CD14-positive monocyte (primary cell): ENCODE results near the gene GALNTL6. TPM values are rescaled to one million over a fixed set of nuclear protein-coding genes. Genes with fewer than 3 reads are reported as not detected.

Source experiments
- DNase-seq, 3 donors: peaks; one replicate each; pipeline ENCODE4 v3.0.0-alpha.2; 2011 to 2022
- H2AFZ ChIP-seq: 2 replicates; pipeline ENCODE4 v1.6.0; 2012; ENCODE audit warnings: mild to moderate bottlenecking, low read depth, low read length, inconsistent platforms; ENCODE audit not compliant: insufficient read depth, poor library complexity, severe bottlenecking
- H3K27ac ChIP-seq, 2 donors: 1 replicate in 1 of 2; 2 replicates in 1 of 2; pipeline ENCODE4 v1.5.1; 2012 to 2013; ENCODE audit warnings: low read length in 2 of 2, control low read depth in 1 of 2, inconsistent platforms in 1 of 2, low read depth in 1 of 2, mild to moderate bottlenecking in 1 of 2
- H3K27me3 ChIP-seq, 2 donors: one replicate each; pipeline versions ENCODE4 v1.6.0 to v1.6.1; 2011 to 2013; ENCODE audit warnings: low read length in 2 of 2; ENCODE audit not compliant: control insufficient read depth in 2 of 2, insufficient read depth in 2 of 2
- H3K36me3 ChIP-seq, 2 donors: replicated peaks in 1 of 2; 1 replicate in 1 of 2; 2 replicates in 1 of 2; pipeline versions ENCODE4 v1.5.1 to v1.6.1; 2012 to 2013; ENCODE audit warnings: low read length in 2 of 2, control low read depth in 1 of 2, inconsistent platforms in 1 of 2, mild to moderate bottlenecking in 1 of 2; ENCODE audit not compliant: insufficient read depth in 2 of 2, control insufficient read depth in 1 of 2
- H3K4me1 ChIP-seq, 2 donors: 1 replicate in 1 of 2; 2 replicates in 1 of 2; pipeline versions ENCODE4 v1.5.1 to v1.6.1; 2012 to 2013; ENCODE audit warnings: low read length in 2 of 2, control low read depth in 1 of 2, inconsistent platforms in 1 of 2, mild to moderate bottlenecking in 1 of 2, moderate library complexity in 1 of 2; ENCODE audit not compliant: insufficient read depth in 2 of 2, control insufficient read depth in 1 of 2
- H3K4me2 ChIP-seq: replicated peaks from 2 replicates; pipeline ENCODE3; 2012; ENCODE audit warnings: low read length, moderate library complexity, mild to moderate bottlenecking; ENCODE audit not compliant: poor library complexity, severe bottlenecking; ENCODE audit errors: extremely low read depth
- H3K4me3 ChIP-seq, 3 experiments: fragments of 200-600 bp in 1 of 3; sonication (generic) in 1 of 3; replicated peaks in 1 of 3; 1 replicate in 2 of 3; 2 replicates in 1 of 3; pipeline ENCODE4 v1.5.1; 2011 to 2013; ENCODE audit warnings: low read length in 3 of 3, mild to moderate bottlenecking in 3 of 3, control low read depth in 2 of 3, low read depth in 2 of 3, inconsistent platforms in 1 of 3, moderate library complexity in 1 of 3
- H3K79me2 ChIP-seq: 2 replicates; pipeline ENCODE4 v1.6.0; 2012; ENCODE audit warnings: mild to moderate bottlenecking, control low read depth, inconsistent platforms, low read length, moderate library complexity; ENCODE audit not compliant: insufficient read depth
- H3K9ac ChIP-seq: 2 replicates; pipeline ENCODE4 v1.6.0; 2017; ENCODE audit warnings: low read length, mild to moderate bottlenecking; ENCODE audit not compliant: insufficient read depth, poor library complexity, severe bottlenecking
- H3K9me3 ChIP-seq, 2 donors: replicated peaks in 1 of 2; 1 replicate in 1 of 2; 2 replicates in 1 of 2; pipeline versions ENCODE4 v1.5.1 to v1.6.1; 2012 to 2013; ENCODE audit warnings: low read length in 2 of 2, control low read depth in 1 of 2; ENCODE audit not compliant: control insufficient read depth in 1 of 2, insufficient read depth in 1 of 2
- H4K20me1 ChIP-seq: 2 replicates; pipeline ENCODE4 v1.6.0; 2012; ENCODE audit warnings: mild to moderate bottlenecking, low read length, control low read depth, moderate library complexity; ENCODE audit not compliant: insufficient read depth
- H3K27ac Mint-ChIP-seq, 7 donors: one replicate each; pipeline ENCODE4 v1.8.0; 2020; ENCODE audit warnings: mild to moderate bottlenecking in 7 of 7, mixed read lengths in 7 of 7, moderate library complexity in 6 of 7, inconsistent platforms in 2 of 7
- H3K27me3 Mint-ChIP-seq, 3 donors: one replicate each; pipeline ENCODE4 v1.8.0; 2021 to 2022; ENCODE audit warnings: low read depth in 3 of 3, mild to moderate bottlenecking in 3 of 3, mixed read lengths in 3 of 3, moderate library complexity in 3 of 3, inconsistent platforms in 1 of 3
- H3K36me3 Mint-ChIP-seq, 2 donors: one replicate each; pipeline ENCODE4 v1.8.0; 2020; ENCODE audit warnings: mixed read lengths in 2 of 2, inconsistent platforms in 1 of 2, mild to moderate bottlenecking in 1 of 2
- H3K4me1 Mint-ChIP-seq: one replicate; pipeline ENCODE4 v1.8.0; 2020; ENCODE audit warnings: mild to moderate bottlenecking, mixed read lengths
- H3K4me3 Mint-ChIP-seq, 2 donors: one replicate each; pipeline ENCODE4 v1.8.0; 2020; ENCODE audit warnings: mild to moderate bottlenecking in 2 of 2, mixed read lengths in 2 of 2, moderate library complexity in 1 of 2
- H3K9me3 Mint-ChIP-seq, 7 donors: one replicate each; pipeline ENCODE4 v1.8.0; 2020 to 2022; ENCODE audit warnings: mixed read lengths in 7 of 7, mild to moderate bottlenecking in 6 of 7, moderate library complexity in 6 of 7, inconsistent platforms in 2 of 7
- WGBS: methylation state at CpG from one replicate; pipeline ENCODE4 v1.1.5; 2013; ENCODE audit warnings: missing lambda C conversion rate; ENCODE audit not compliant: insufficient coverage; 5-methylcytosine and 5-hydroxymethylcytosine counted together
- intact Hi-C, 2 donors: fragments of 100-400 bp; cut with micrococcal nuclease; formaldehyde crosslinking; loops; one replicate each; pipeline versions ENCODE4 v1.15.0 to v1.15.1; 2023
- polyA plus RNA-seq, 3 donors: library from polyadenylated mRNA; depleted of rRNA in 1 of 3; unstranded in 2 of 3; stranded (reverse) in 1 of 3; fragments of 300-500 nt in 2 of 3; fragments of >200 nt in 1 of 3; fragmentation: Illumina TruSeq in 2 of 3; gene quantifications; 1 replicate in 2 of 3; 2 replicates in 1 of 3; pipeline ENCODE4 v1.2.3, GENCODE V29; 2012 to 2021
- TF ChIP-seq, protein P1 (sequence below): fragments of 200-600 bp; IDR thresholded peaks from one replicate; pipeline ENCODE4 v1.8.0; 2022; ENCODE audit warnings: antibody characterized with exemption, mild to moderate bottlenecking

Gene GALNTL6
- polyA plus RNA-seq, 3 donors, result 0.05 TPM; not detected in 2

DNA sequence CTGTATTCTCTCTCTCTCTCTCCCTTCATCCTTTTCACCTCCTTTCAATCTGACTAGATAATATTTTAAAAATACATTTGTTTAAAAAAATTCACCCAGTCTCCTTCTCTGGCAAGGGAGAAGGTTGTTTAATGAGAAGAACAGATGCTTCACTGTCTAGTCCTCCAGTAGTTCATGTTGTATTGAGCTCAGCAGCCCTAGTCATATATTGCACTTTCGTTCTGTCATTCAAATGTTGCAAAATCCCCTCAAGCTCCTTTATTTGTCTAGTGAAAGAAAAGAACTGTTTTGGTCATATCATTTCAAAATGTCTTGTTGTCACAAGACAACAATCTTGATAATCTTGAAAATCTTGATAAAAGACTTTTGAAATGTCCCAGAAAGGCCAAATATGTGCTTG, 248.0 kb downstream of the GALNTL6 start:
- TF ChIP-seq, protein P1, sequence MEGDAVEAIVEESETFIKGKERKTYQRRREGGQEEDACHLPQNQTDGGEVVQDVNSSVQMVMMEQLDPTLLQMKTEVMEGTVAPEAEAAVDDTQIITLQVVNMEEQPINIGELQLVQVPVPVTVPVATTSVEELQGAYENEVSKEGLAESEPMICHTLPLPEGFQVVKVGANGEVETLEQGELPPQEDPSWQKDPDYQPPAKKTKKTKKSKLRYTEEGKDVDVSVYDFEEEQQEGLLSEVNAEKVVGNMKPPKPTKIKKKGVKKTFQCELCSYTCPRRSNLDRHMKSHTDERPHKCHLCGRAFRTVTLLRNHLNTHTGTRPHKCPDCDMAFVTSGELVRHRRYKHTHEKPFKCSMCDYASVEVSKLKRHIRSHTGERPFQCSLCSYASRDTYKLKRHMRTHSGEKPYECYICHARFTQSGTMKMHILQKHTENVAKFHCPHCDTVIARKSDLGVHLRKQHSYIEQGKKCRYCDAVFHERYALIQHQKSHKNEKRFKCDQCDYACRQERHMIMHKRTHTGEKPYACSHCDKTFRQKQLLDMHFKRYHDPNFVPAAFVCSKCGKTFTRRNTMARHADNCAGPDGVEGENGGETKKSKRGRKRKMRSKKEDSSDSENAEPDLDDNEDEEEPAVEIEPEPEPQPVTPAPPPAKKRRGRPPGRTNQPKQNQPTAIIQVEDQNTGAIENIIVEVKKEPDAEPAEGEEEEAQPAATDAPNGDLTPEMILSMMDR, result no peak
- H3K4me1 Mint-ChIP-seq, result no peaks in the 10 kb centered on the region
- Histone ChIP-seq H3K9ac (no peak overlapping the region), H4K20me1 (no peaks in the 10 kb centered on the region), H3K4me3 (no peak overlapping the region), H3K36me3 (no peaks in the 10 kb centered on the region), H3K27ac (no peak overlapping the region), H3K79me2 (no peaks in the 10 kb centered on the region), H3K4me2 (no peak overlapping the region), H3K27me3 (no peaks in the 10 kb centered on the region), H2AFZ (no peak overlapping the region), H3K9me3 (no peaks in the 10 kb centered on the region), H3K4me1 (no peaks in the 10 kb centered on the region)
- no CpG with 5 or more reads among the region's 1 CpG for WGBS
- no peak overlapping the region for H3K4me3 Mint-ChIP-seq
- H3K9me3 Mint-ChIP-seq, result peaks cover 0 to 10% (median 4%) of the 10 kb centered on the region in 7 donors
- no peaks in the 10 kb centered on the region for H3K36me3 Mint-ChIP-seq
- H3K27ac Mint-ChIP-seq, result no peak overlapping the region
- intact Hi-C loops, result no loop called here
- H3K27me3 Mint-ChIP-seq, result no peaks in the 10 kb centered on the region
- no peak for DNase-seq

DNA sequence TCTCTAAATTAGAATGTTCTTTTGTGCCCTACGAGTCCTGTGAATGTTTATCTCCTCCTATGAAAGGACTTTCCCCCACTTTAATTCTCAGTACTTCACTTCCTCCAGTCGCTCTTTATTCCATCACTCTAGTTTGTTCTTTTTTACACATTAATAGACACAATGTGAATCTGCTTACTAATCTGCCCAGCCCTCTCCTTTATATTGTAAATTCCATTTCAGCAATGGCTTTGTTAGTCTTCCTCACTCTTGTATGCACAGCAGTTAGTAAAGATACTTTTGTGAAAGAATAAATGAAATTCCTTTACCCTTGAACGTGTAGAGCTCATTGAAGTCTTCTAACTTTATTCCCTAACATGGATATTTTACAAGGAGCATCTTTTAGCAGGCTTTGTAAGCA, 255.3 kb downstream of the GALNTL6 start:
- Mint-ChIP-seq H3K27me3 (no peaks in the 10 kb centered on the region), H3K36me3 (no peaks in the 10 kb centered on the region), H3K27ac (no peak overlapping the region), H3K4me1 (no peaks in the 10 kb centered on the region), H3K9me3 (peaks cover 0 to 12% (median 5%) of the 10 kb centered on the region in 7 donors), H3K4me3 (no peak overlapping the region)
- no CpG with 5 or more reads among the region's 3 CpGs for WGBS
- Histone ChIP-seq H2AFZ (no peak overlapping the region), H3K9me3 (no peaks in the 10 kb centered on the region), H3K4me3 (no peak overlapping the region), H3K9ac (no peak overlapping the region), H3K27me3 (no peaks in the 10 kb centered on the region), H3K36me3 (no peaks in the 10 kb centered on the region), H3K27ac (no peak overlapping the region), H3K79me2 (no peaks in the 10 kb centered on the region), H4K20me1 (no peaks in the 10 kb centered on the region), H3K4me1 (no peaks in the 10 kb centered on the region), H3K4me2 (no peak overlapping the region)
- intact Hi-C loops, result no loop called here
- DNase-seq, result no peak
- TF ChIP-seq, protein P1, result no peak
